Astrocyte (in vitro differentiated cells and primary cell): Measurements from ENCODE around the gene PDE11A.

ENCODE experiments used
- EZH2 ChIP-seq: IDR thresholded peaks from 2 replicates; pipeline ENCODE4 v1.6.1; 2012; ENCODE audit warnings: mild to moderate bottlenecking, low read length, inconsistent platforms; ENCODE audit not compliant: insufficient read depth
- TF ChIP-seq, protein P1 (sequence below): IDR thresholded peaks from 2 replicates; pipeline ENCODE4 v1.5.1; 2011; ENCODE audit warnings: low read depth, mild to moderate bottlenecking, inconsistent platforms, low read length, moderate library complexity; ENCODE audit not compliant: insufficient read depth

- TF ChIP-seq, protein P1, sequence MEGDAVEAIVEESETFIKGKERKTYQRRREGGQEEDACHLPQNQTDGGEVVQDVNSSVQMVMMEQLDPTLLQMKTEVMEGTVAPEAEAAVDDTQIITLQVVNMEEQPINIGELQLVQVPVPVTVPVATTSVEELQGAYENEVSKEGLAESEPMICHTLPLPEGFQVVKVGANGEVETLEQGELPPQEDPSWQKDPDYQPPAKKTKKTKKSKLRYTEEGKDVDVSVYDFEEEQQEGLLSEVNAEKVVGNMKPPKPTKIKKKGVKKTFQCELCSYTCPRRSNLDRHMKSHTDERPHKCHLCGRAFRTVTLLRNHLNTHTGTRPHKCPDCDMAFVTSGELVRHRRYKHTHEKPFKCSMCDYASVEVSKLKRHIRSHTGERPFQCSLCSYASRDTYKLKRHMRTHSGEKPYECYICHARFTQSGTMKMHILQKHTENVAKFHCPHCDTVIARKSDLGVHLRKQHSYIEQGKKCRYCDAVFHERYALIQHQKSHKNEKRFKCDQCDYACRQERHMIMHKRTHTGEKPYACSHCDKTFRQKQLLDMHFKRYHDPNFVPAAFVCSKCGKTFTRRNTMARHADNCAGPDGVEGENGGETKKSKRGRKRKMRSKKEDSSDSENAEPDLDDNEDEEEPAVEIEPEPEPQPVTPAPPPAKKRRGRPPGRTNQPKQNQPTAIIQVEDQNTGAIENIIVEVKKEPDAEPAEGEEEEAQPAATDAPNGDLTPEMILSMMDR, result no peak
- no peak for TF ChIP-seq EZH2
These were observed 290.0 kb downstream of the PDE11A start for GRCh38 chr2:177782613-177783012.
